ENCODE measurements around the gene APPL2.

- TF ChIP-seq EZH2phosphoT487 (IDR thresholded peaks at IDR 0.05; ENCODE audit: insufficient read depth, low read depth), result no peak
- TF ChIP-seq EZH2 (IDR thresholded peaks at IDR 0.05; ENCODE audit: insufficient read depth, poor library complexity, severe bottlenecking), result no peak
Measured at GRCh38 chr12:105272152-105272551, 36.2 kb upstream of the APPL2 start.
